Neural progenitor cell (in vitro differentiated cells): ENCODE results near the gene RTN4R.

ENCODE experiments used
- CTCF ChIP-seq: fragments of 200-600 bp; sonication (generic); IDR thresholded peaks from 2 replicates; pipeline ENCODE4 v1.5.1; 2017; ENCODE audit warnings: antibody characterized with exemption, mild to moderate bottlenecking
- EZH2 ChIP-seq: fragments of 200-600 bp; sonication (generic); IDR thresholded peaks from 2 replicates; pipeline ENCODE4 v1.6.1; 2017; ENCODE audit warnings: antibody characterized with exemption, mild to moderate bottlenecking, moderate library complexity
- EZH2phosphoT487 ChIP-seq: fragments of 200-600 bp; sonication (generic); IDR thresholded peaks from 2 replicates; pipeline ENCODE4 v1.6.1; 2017; ENCODE audit warnings: antibody characterized with exemption

- TF ChIP-seq CTCF = peak; percentile 66
- TF ChIP-seq EZH2 = no peak
- no peak for TF ChIP-seq EZH2phosphoT487
Observed at GRCh38 chr22:20268279-20269012, at the start of gene RTN4R.
